ENCODE data around the gene MAD1L1.

Gene MAD1L1

DNA sequence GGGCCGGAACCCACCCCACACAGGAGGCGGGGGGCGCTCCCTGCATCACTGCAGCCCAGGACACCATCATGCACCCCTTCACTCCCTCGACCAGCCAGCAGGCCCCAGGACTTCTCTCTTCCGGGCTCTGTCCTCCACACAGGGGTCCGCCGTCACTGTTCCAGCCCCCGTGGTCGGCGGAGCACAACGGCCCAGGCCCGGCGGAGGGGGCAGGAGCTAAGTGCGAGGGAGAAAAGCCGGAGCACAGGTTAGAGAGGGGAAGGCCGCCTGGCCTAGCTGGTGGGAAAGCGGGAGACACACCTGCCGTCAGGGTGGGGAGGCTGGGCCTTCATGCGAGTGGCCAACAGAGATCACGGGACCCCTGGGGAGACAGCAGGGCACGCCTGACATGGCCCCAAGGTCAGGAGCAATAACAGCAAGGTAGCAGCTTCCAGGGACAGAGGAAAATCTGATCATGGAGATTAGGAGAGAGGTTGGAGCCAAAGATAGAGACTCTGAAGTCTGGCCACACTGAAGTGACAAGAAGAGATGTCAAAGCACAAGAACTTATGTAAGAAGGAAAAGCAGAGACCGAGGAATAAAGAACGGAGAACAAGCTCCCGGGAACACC, 151.1 kb downstream of the MAD1L1 start:
- TF ChIP-seq ZNF394 (tag by site-specific recombination; IDR thresholded peaks at IDR 0.05; ENCODE audit: borderline replicate concordance): no peak
- TF ChIP-seq ZFHX2 (tag by site-specific recombination; conservative IDR thresholded peaks at IDR 0.05): no peak
- TF ChIP-seq ZNF239 (tag by site-specific recombination; IDR thresholded peaks at IDR 0.05): no peak
- no peak overlapping the region for H3K4me3 ChIP-seq (ENCODE audit: low read depth, low read length)
- CTCF ChIA-PET: no interaction called here
- POLR2A ChIA-PET: no interaction called here
- no peaks in the 10 kb centered on the region for H3K9me3 ChIP-seq (ENCODE audit: control insufficient read depth, insufficient read depth, low read depth, low read length)
- H3K27ac ChIP-seq (ENCODE audit: extremely low read depth, low read depth, low read length): no peak overlapping the region
- peaks cover 0 to 15% of the 10 kb centered on the region in 2 experiments; a peak in 1 of 3 replicates for H3K36me3 ChIP-seq (ENCODE audit: control insufficient read depth in 2 of 2, insufficient read depth in 1 of 2, low read length in 2 of 2)
- peaks cover 4% of the 10 kb centered on the region; the same call in 1 of the 2 replicates for H3K4me1 ChIP-seq (ENCODE audit: control insufficient read depth, insufficient read depth, low read length)

DNA sequence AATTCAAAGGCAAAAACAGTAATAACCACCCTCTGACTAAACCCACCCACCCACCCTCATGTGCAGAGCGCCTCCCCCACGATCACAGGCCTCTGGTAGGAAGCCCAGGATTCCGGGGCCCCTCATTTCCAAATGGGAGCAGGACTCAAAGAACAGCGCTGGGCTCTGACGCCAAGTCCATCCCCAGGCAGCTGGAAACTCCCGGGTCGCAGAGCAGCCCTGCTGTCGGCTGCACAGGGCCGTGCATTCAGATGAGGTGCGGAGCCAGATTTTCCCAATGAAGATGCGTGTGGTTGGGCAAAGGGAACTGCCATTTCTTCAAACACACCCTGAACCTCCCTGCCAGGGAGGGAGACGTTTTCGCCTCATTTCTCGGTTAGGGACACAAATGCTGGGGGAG, 152.3 kb downstream of the MAD1L1 start:
- ChIA-PET POLR2A (no interaction called here), CTCF (no interaction called here)
- TF ChIP-seq ZFP69B (tag by site-specific recombination; IDR thresholded peaks at IDR 0.05) (no peak), ZSCAN16 (tag by site-specific recombination; IDR thresholded peaks at IDR 0.05) (no peak), ZNF23 (tag by site-specific recombination; IDR thresholded peaks at IDR 0.05; ENCODE audit: borderline replicate concordance) (no peak), ZNF426 (tag by site-specific recombination; IDR thresholded peaks at IDR 0.05) (no peak), YY2 (tag by site-specific recombination; IDR thresholded peaks at IDR 0.05) (no peak), ZNF133 (tag by site-specific recombination; IDR thresholded peaks at IDR 0.05) (no peak), ZNF558 (tag by site-specific recombination; IDR thresholded peaks at IDR 0.05) (no peak)
- TF ChIP-seq, protein P1, sequence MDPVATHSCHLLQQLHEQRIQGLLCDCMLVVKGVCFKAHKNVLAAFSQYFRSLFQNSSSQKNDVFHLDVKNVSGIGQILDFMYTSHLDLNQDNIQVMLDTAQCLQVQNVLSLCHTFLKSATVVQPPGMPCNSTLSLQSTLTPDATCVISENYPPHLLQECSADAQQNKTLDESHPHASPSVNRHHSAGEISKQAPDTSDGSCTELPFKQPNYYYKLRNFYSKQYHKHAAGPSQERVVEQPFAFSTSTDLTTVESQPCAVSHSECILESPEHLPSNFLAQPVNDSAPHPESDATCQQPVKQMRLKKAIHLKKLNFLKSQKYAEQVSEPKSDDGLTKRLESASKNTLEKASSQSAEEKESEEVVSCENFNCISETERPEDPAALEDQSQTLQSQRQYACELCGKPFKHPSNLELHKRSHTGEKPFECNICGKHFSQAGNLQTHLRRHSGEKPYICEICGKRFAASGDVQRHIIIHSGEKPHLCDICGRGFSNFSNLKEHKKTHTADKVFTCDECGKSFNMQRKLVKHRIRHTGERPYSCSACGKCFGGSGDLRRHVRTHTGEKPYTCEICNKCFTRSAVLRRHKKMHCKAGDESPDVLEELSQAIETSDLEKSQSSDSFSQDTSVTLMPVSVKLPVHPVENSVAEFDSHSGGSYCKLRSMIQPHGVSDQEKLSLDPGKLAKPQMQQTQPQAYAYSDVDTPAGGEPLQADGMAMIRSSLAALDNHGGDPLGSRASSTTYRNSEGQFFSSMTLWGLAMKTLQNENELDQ (tag by site-specific recombination; IDR thresholded peaks at IDR 0.05; ENCODE audit: low read depth): no peak
- H3K4me3 ChIP-seq (ENCODE audit: low read depth, low read length): no peak overlapping the region
- peaks cover 0 to 18% of the 10 kb centered on the region in 2 experiments; a peak in 1 of 3 replicates for H3K36me3 ChIP-seq (ENCODE audit: control insufficient read depth in 2 of 2, insufficient read depth in 1 of 2, low read length in 2 of 2)
- H3K4me1 ChIP-seq (ENCODE audit: control insufficient read depth, insufficient read depth, low read length): peaks cover 4% of the 10 kb centered on the region; the same call in 1 of the 2 replicates
- H3K9me3 ChIP-seq (ENCODE audit: control insufficient read depth, insufficient read depth, low read depth, low read length): no peaks in the 10 kb centered on the region
- no peak overlapping the region for H3K27ac ChIP-seq (ENCODE audit: extremely low read depth, low read depth, low read length)

DNA sequence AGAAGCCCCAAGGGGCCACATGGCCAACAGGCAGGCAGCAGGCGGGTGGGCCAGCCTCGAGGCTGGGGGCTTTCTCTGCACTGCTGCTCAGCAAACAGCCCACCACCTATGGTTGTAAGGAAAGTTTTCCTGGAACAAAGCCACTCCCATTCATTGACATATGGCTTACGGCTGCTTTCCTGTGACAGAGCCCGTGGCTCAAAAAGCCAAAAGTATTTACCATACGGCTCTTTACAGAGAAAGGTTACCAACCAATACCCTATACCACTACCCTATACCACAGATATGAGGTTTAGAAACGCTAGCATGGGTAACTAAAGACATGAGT, 152.7 kb downstream of the MAD1L1 start:
- ChIA-PET POLR2A (no interaction called here), CTCF (no interaction called here)
- no peaks in the 10 kb centered on the region for H3K9me3 ChIP-seq (ENCODE audit: control insufficient read depth, insufficient read depth, low read depth, low read length)
- H3K4me1 ChIP-seq (ENCODE audit: control insufficient read depth, insufficient read depth, low read length): peaks cover 4% of the 10 kb centered on the region; the same call in 1 of the 2 replicates
- H3K36me3 ChIP-seq (ENCODE audit: control insufficient read depth in 2 of 2, insufficient read depth in 1 of 2, low read length in 2 of 2): peaks cover 0 to 18% of the 10 kb centered on the region in 2 experiments; a peak in 1 of 3 replicates
- no peak overlapping the region for H3K27ac ChIP-seq (ENCODE audit: extremely low read depth, low read depth, low read length)
- peak; percentile 31; the same call in 1 of the 2 replicates for TF ChIP-seq ZIC2 (tag by site-specific recombination; IDR thresholded peaks at IDR 0.05)
- TF ChIP-seq, protein P2, sequence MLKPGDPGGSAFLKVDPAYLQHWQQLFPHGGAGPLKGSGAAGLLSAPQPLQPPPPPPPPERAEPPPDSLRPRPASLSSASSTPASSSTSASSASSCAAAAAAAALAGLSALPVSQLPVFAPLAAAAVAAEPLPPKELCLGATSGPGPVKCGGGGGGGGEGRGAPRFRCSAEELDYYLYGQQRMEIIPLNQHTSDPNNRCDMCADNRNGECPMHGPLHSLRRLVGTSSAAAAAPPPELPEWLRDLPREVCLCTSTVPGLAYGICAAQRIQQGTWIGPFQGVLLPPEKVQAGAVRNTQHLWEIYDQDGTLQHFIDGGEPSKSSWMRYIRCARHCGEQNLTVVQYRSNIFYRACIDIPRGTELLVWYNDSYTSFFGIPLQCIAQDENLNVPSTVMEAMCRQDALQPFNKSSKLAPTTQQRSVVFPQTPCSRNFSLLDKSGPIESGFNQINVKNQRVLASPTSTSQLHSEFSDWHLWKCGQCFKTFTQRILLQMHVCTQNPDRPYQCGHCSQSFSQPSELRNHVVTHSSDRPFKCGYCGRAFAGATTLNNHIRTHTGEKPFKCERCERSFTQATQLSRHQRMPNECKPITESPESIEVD (tag by site-specific recombination; IDR thresholded peaks at IDR 0.05): no peak
- no peak for TF ChIP-seq ZNF707 (tag by site-specific recombination; IDR thresholded peaks at IDR 0.05)
- no peak overlapping the region for H3K4me3 ChIP-seq (ENCODE audit: low read depth, low read length)

Measured in HEK293 (cell line).